Glomerular visceral epithelial cell (primary cell): ENCODE data around the gene CISH.

Experiments used
- DNase-seq: peaks from one replicate; pipeline ENCODE4 v3.0.0-alpha.2; 2016; ENCODE audit errors: extremely low spot score

The CISH gene

DNA sequence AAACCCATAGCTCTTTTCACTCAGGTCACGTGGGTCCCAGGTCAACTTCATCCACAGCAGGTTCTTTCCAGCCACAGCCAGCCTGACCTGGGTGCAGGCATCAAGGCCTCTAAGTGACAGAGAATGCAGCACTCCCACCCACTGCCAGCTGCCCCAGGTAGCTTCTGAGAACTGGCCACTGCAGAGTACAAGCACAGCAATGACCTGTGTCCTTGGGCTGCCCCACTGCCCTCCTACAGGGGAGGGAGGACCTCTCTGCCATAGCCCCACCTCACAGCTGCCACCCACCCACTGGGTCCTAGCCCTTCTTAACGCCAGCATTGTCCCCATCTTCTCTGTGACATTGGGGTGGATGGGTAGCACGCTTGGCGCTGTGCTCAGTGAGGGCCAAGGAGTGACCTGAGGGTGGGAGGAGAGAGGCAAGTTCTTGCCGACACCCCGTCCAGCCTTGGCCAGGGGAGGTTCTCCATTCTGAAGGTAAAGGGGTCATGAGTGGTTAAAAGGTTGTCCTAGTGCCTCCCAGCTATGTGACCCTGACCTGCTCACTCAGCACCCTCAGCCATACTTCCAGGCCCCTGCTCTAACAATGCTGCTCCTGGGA, 12.4 kb downstream of the CISH start:
- no peak for DNase-seq

DNA sequence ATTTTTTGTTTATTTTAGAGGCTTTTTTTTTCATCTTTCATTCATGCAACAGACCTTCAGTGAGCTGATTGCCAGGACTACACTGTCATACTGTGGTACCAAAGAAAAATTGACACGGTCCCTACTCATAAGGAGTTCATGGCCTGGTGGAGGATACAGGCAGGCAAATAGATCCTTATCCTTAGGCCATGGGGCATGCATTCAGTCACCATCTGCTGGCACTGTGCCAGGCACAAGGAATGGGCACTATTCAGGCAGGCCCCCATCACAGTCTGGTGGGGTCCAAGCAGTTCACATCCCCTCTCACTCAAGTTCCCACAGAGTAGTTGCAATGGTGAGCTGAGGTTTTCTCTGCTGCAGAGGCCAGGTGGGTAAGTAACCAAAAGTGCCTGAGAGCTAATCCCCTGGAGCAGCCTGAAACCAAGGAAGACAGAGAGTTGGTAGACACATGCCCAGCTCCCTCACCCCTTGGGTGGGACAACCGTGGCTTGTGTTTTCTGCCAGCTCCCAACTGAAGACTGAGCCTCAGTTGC, 17.3 kb downstream of the CISH start:
- no peak for DNase-seq

GRCh38 chr3:50592568-50592967, 19.0 kb downstream of the CISH start:
- no peak for DNase-seq

DNA sequence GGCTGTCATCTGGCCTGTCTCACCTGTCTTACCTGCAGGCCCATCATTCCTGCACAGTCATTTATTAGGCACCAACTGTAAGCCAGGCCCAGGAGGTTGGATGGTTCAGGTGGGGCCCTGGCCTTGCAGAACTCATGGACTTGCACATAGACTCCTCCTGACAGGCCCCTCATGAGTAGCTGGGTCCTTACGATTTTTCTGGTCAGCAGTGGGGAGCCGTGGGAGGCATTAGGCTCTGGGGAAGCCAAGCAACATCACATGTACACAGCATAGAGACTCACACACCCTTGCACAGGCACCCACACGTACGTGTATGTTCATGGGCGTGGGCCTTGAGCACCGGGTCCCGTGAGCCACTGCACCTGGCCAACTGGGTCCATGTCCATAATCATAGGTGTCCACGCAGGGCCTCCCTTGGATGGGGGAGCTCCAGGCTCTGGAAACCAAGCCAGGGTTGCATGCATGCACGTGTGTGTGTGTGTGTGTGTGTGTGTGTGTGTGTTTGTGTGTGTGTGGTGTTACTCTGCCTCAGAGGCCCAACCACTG, 20.3 kb downstream of the CISH start:
- no peak for DNase-seq

DNA sequence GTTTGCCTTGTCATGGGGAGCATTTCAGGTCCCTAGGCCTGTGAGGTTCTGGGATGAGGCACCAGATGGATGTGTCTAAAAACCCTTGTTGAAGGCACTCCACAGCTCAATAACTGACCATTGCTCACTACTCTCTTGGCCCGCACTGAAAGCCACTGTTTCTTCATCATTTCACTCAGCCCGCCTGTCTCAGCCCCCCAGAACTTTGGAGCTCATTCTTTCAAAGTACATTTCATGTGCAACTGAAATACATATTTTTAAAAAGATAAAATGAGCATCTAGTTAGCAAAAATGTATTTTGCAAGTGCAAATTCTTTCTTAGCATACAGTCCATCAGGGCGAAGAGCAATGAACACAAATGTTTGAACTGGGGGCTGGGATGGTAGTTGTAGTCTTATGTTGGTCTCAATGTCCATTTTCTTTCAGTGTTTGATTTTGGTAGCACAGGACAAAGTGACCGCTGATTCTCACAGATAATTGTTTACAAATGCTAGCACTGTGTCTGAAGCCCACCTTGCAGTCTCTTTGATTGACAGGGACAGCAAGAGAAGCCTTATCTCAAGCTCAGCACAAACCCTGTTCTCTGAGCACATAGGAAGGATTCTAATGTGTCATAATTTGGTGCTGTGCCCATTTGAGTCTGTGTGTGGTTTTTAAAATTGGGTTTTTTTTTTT, 22.7 kb downstream of the CISH start:
- DNase-seq = no peak

- no peak for DNase-seq
Measured at GRCh38 chr3:50587806-50588758, 23.5 kb downstream of the CISH start.

GRCh38 chr3:50587373-50587772, 24.2 kb downstream of the CISH start:
- no peak for DNase-seq

GRCh38 chr3:50586763-50587070, 24.9 kb downstream of the CISH start:
- DNase-seq = no peak

GRCh38 chr3:50585919-50586762, 25.4 kb downstream of the CISH start:
- no peak for DNase-seq

- no peak for DNase-seq
Measured at GRCh38 chr3:50584391-50584790, 27.2 kb downstream of the CISH start.

GRCh38 chr3:50583897-50584296, 27.7 kb downstream of the CISH start:
- DNase-seq = no peak

DNA sequence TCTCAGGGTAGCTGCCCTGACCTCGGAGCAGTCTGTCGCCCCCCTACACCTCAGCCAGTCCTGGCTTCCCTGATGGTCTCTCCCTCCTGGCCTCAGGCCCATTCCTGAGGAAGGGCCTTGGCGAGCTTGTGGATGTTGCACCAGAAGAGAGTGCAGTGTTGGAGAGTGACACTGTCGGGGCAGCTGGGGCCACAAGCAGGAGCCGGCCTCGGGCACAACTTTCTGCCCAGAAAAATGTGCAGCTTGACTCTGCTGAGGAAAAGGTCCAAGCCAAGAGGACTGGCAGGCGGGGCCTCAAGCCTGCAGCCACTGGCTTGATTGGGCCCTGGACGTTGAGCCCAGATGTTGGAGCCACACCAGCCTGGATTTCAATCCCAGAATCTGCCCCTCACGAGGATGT, 29.5 kb downstream of the CISH start:
- no peak for DNase-seq

DNA sequence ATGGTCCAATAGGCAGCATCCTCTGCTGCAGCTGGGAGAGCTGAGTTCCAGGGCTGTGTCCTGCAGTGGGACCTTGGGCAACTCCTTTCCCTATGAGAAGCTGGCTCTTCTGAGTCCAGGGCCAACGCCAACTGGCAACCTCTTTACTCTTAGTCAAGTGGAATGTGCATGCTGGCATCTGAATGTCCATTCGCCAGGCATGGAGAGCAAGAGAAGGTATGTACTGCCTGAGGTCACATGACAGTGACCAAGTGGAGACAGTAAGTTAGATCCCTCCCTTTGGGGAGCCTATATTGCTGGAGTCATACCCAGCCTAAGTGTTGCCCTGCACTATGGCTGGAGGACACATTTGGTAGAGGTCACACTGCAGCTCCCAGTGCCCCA, 30.1 kb downstream of the CISH start:
- no peak for DNase-seq

GRCh38 chr3:50580683-50581458, 30.7 kb downstream of the CISH start:
- DNase-seq = no peak

DNA sequence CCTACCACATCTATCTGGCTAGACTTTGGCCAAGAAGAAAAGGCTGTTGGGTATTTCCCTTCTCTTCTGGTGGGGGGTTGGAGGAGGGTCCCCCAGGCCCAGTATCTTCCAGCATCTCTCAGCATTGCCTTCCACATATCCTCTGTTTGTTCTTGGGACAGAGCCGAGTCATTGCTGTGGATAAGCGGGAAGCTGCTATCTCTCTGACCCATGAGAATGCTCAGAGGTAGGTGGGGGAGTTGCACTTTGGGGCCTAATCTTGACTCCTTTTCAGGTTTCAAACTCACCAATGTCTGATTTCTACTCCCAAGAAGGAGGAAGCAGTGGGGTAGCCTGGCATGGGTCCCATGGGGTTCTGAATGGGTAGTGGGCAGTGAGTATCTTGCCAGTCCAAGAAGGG, 34.2 kb downstream of the CISH start:
- DNase-seq = no peak

DNA sequence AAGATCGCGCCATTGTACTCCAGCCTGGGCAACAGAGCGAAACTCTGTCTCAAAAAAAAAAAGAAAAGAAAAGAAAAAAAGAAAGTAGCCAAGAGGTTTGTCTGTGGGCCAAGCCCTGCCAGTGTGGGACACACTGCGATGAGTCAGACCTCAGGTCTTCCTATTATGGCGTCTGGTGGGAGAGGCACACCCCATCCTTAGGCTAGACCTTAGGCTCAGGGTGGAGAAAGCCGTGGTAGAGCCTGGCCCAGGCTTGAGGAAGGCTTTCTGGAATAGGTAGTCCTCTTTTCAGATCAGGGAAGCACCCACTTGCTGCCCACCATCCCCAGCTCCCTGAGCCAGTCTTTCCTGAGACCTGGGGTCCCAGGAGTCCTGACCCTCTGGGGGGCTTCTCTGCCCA, 36.2 kb downstream of the CISH start:
- no peak for DNase-seq

GRCh38 chr3:50574444-50574831, 37.1 kb downstream of the CISH start:
- no peak for DNase-seq

DNA sequence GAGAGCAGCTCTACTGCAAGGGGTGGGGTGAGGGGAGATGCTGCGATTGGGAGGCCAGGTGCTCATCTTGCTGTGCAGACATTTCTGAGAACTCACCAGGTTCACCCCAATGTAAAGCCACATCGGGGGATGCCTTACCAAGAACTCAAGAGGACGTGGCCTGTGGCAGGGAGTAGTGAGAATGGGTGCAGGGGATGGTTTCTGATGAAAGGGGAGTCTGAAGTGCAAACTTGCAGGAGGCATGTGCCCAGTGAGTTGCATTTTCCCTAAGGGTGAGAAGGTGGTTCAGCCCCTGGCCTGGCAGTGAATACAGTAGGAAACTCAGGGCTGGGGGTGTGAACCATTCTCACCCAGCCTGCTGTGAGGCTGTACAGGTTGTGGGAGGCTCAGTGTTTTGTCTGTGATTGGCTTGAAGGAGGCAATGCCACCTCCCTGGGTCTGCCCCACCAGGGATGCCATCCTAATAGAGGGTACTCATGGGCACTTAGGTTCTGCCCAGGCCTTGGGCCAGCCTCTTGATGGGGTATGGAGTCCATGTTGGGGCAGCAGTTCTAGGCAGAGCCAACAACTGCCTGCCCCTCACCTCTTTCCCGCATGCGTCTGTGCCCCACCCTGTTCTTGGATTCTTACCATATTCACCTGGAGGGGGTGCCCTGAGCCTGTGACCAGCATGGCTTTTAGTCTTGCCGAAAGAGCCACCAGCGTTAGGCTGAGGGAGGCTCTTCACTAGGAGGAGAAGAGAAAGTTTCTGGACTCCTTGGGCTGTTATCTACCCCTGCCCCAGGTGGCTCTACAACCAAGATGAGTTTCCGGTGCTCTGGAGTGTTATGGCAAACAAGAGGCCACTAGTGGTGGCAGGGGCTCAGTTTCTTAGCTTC, 37.8 kb downstream of the CISH start:
- DNase-seq = no peak

DNA sequence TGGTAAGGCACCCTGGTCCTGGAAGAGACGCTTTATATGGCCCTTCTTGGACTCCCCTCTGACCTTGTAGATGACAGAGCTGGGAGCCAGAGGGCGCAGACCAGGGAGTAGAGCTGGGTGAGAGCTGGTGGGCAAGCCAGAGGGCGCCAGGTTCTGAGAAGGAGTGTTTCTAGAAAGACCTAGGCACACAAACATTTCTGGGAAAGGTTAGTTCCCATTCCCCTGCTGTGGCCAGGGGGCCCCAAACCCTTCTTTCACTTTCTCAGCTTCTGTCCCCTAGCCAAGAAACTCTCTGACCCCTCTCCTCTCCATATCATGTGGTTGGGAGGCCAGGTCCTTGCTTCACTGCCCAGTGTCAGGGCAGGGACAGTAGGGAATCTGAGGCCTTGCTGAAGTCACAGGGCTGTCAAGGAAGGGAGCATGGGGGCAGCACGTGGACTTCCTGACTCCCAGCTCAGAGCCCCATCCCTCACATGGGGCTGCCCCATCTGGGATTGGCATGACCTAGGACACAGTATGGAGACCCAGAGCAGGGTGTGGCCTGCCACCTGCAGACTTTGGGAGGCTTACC, 38.7 kb downstream of the CISH start:
- DNase-seq = no peak
